ENCODE results near the gene AUNIP.

Gene AUNIP

GRCh38 chr1:25813734-25814471, 45.4 kb downstream of the AUNIP start:
- no peak overlapping the region for H3K27ac Mint-ChIP-seq
- H3K36me3 Mint-ChIP-seq = no peaks in the 10 kb centered on the region
- no peak overlapping the region for H3K4me3 Mint-ChIP-seq
- peaks cover 18% of the 10 kb centered on the region for H3K4me1 Mint-ChIP-seq
- no peaks in the 10 kb centered on the region for H3K27me3 Mint-ChIP-seq
- no peaks in the 10 kb centered on the region for H3K9me3 Mint-ChIP-seq

- H3K9me3 Mint-ChIP-seq = no peaks in the 10 kb centered on the region
- no peaks in the 10 kb centered on the region for H3K36me3 Mint-ChIP-seq
- H3K4me3 Mint-ChIP-seq = no peak overlapping the region
- H3K4me1 Mint-ChIP-seq = peaks cover 11% of the 10 kb centered on the region
- H3K27me3 Mint-ChIP-seq = no peaks in the 10 kb centered on the region
- no peak overlapping the region for H3K27ac Mint-ChIP-seq
Observed at GRCh38 chr1:25813071-25813733, 46.1 kb downstream of the AUNIP start.

DNA sequence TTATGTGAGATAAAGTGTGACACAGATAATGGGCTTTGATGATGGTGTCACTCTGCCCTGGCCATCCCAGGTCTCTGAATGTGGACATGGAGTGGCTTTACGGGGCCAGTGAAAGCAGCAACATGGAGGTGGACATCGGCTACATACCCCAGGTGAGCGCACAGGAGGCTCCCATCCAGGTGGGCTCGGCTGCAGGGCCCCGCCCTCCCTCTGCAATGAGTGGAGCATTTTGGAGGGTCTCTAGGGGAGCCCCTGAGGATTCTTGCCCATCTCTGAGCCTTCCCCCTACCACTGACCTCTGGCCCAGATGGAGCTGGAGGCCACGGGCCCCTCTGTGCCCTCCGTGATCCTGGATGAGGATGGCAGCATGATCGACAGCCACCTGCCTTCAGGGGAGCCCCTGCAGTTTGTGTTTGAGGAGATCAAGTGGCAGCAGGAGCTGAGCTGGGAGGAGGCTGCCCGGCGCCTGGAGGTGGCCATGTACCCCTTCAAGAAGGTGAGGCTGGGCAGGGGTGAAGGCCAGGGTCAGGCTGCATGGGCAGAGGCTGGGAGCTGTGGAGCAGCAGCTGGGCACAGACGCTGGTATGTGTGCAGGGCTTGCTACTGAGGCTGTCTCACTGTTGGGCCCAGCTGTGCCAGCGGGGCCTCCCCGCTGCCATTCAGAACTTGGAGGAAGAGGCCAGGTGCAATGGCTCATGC, 47.7 kb downstream of the AUNIP start:
- no peaks in the 10 kb centered on the region for H3K9me3 Mint-ChIP-seq
- H3K27me3 Mint-ChIP-seq = no peaks in the 10 kb centered on the region
- no peak overlapping the region for H3K27ac Mint-ChIP-seq
- no peaks in the 10 kb centered on the region for H3K36me3 Mint-ChIP-seq
- no peak overlapping the region for H3K4me3 Mint-ChIP-seq
- H3K4me1 Mint-ChIP-seq = no peaks in the 10 kb centered on the region

GRCh38 chr1:25810341-25811299, 48.6 kb downstream of the AUNIP start:
- Mint-ChIP-seq H3K4me3 (no peak overlapping the region), H3K9me3 (no peaks in the 10 kb centered on the region), H3K27me3 (no peaks in the 10 kb centered on the region), H3K4me1 (peaks cover 6% of the 10 kb centered on the region), H3K27ac (peak overlapping the region; percentile 35), H3K36me3 (peaks cover 5% of the 10 kb centered on the region)

GRCh38 chr1:25809929-25810328, 49.3 kb downstream of the AUNIP start:
- H3K4me3 Mint-ChIP-seq = no peak overlapping the region
- H3K36me3 Mint-ChIP-seq = peaks cover 6% of the 10 kb centered on the region
- H3K27ac Mint-ChIP-seq = no peak overlapping the region
- no peaks in the 10 kb centered on the region for H3K9me3 Mint-ChIP-seq
- peaks cover 12% of the 10 kb centered on the region for H3K4me1 Mint-ChIP-seq
- H3K27me3 Mint-ChIP-seq = no peaks in the 10 kb centered on the region

DNA sequence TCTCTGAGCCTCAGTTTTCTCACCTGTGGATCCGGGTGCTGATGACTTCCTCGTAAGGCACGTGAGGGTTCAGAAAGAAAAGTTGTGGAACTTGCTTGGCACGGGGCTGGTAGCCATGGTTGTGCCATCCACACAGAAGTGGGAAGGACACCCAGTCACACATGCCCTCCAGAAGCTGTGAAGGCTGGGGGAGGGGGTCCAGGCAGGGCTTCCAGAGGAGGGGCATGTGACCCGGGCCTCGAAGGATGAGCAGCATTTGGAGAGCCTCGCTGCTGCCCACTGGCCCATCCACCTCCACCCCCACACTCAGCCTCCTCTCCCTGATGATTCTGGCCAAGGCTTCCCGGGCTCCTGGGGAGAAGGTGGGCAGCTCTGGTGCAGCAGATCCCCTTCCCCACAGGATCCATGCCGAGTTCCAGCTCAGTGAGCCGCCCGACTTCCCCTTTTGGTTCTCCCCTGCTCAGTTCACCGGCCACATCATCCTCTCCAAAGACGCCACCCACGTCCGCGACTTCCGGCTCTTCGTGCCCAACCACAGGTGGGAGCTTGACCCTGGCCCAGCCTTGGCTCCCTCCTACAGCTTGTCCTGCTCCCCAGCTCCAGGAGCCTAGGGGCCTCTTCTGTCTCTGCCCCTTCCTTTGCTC, 49.9 kb downstream of the AUNIP start:
- Mint-ChIP-seq H3K4me3 (no peak overlapping the region), H3K4me1 (peaks cover 16% of the 10 kb centered on the region), H3K27me3 (no peaks in the 10 kb centered on the region), H3K27ac (no peak overlapping the region), H3K9me3 (no peaks in the 10 kb centered on the region), H3K36me3 (peaks cover 6% of the 10 kb centered on the region)

DNA sequence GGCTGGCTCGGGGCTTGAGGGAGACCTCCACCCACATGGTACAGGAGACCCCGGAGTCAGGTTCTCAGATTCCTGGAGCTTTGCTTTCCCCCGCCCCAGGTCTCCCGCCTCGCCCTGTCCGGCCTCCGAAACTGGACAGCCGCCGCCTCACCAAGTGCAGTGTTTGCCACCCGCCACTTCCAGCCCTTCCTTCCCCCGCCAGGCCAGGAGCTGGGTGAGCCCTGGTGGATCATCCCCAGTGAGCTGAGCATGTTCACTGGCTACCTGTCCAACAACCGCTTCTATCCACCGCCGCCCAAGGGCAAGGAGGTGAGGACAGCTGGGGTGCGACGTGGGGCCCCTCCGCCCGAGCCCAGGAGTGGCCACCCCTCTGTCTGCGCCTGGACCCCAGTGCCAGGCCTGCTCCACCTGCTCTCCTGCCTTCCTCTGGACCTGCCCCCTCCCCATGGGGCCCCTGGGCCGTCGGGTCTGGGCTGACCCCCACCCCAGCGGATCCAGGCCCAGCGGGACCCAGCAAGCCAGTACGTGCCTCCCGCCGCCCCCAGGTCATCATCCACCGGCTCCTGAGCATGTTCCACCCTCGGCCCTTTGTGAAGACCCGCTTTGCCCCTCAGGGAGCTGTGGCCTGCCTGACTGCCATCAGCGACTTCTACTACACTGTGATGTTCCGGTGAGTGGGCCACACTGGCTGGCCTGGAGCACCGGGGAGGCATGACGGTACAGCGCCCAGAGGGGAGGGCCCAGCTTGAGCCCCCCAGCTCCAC, 50.6 kb downstream of the AUNIP start:
- H3K27ac Mint-ChIP-seq = no peak overlapping the region
- peaks cover 6% of the 10 kb centered on the region for H3K36me3 Mint-ChIP-seq
- H3K4me1 Mint-ChIP-seq = peaks cover 21% of the 10 kb centered on the region
- H3K4me3 Mint-ChIP-seq = no peak overlapping the region
- H3K27me3 Mint-ChIP-seq = no peaks in the 10 kb centered on the region
- no peaks in the 10 kb centered on the region for H3K9me3 Mint-ChIP-seq

DNA sequence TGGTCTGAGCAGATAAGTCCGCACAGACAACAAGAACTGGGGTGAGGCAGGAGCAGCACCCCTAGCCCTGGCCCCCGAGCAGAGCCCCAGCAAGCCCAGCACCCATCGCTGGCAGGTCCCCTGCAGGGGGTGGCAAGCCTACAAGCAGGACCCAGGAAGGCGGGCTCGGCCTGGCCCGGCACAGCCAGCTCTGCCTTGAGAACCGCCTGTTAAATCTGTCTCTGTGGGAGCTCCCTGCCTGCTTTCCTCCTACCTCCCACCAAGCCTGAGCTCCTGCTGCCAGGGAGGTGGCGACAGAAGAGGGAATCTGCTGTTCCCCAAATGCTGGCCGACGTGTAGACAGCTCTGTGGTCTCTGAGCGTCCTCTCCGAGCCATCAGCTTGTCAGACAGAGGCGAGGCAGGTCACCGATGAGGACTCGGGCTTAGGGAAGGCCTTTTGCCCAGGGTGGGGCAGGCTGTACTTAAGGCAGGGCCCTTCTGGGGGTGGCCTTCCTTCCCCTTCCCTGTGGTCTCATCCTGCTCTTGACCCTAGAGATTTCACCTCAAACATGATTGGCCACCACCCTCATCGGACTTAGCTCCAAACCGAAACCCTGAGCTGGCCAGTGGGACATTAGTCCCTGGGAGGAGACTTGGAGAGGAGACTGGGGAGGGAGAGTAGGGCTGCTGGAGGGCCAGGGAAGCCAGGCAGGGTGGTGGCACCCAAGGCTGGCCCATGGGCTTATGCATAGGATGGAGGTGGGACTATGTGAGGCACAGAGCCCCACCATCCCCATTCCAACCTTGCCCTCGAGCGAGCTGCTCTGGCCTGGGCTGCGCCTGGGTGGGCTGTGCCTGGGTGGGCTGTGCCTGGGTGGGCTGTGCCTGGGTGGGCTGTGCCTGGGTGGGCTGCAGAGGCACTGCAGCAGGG, 51.5 kb downstream of the AUNIP start:
- H3K9me3 Mint-ChIP-seq = no peaks in the 10 kb centered on the region
- no peak overlapping the region for H3K27ac Mint-ChIP-seq
- H3K36me3 Mint-ChIP-seq = peaks cover 6% of the 10 kb centered on the region
- no peak overlapping the region for H3K4me3 Mint-ChIP-seq
- H3K27me3 Mint-ChIP-seq = no peaks in the 10 kb centered on the region
- H3K4me1 Mint-ChIP-seq = peaks cover 27% of the 10 kb centered on the region

GRCh38 chr1:25806418-25806817, 52.8 kb downstream of the AUNIP start:
- peaks cover 40% of the 10 kb centered on the region for H3K4me1 Mint-ChIP-seq
- no peaks in the 10 kb centered on the region for H3K9me3 Mint-ChIP-seq
- H3K36me3 Mint-ChIP-seq = peaks cover 6% of the 10 kb centered on the region
- no peaks in the 10 kb centered on the region for H3K27me3 Mint-ChIP-seq
- H3K27ac Mint-ChIP-seq = peak overlapping the region; percentile 41
- H3K4me3 Mint-ChIP-seq = no peak overlapping the region

GRCh38 chr1:25805863-25806225, 53.4 kb downstream of the AUNIP start:
- no peaks in the 10 kb centered on the region for H3K27me3 Mint-ChIP-seq
- no peaks in the 10 kb centered on the region for H3K9me3 Mint-ChIP-seq
- H3K36me3 Mint-ChIP-seq = peaks cover 6% of the 10 kb centered on the region
- no peak overlapping the region for H3K27ac Mint-ChIP-seq
- H3K4me3 Mint-ChIP-seq = no peak overlapping the region
- peaks cover 46% of the 10 kb centered on the region for H3K4me1 Mint-ChIP-seq

GRCh38 chr1:25804964-25805862, 54.0 kb downstream of the AUNIP start:
- H3K27ac Mint-ChIP-seq = no peak overlapping the region
- peaks cover 6% of the 10 kb centered on the region for H3K36me3 Mint-ChIP-seq

GRCh38 chr1:25804244-25804963, 54.9 kb downstream of the AUNIP start:
- H3K4me3 Mint-ChIP-seq = no peak overlapping the region
- H3K36me3 Mint-ChIP-seq = peaks cover 6% of the 10 kb centered on the region
- H3K27me3 Mint-ChIP-seq = no peaks in the 10 kb centered on the region
- H3K4me1 Mint-ChIP-seq = peaks cover 54% of the 10 kb centered on the region
- H3K27ac Mint-ChIP-seq = no peak overlapping the region
- no peaks in the 10 kb centered on the region for H3K9me3 Mint-ChIP-seq

More at GRCh38 chr1:25804964-25805862, 54.0 kb downstream of the AUNIP start:
- Mint-ChIP-seq H3K9me3 (no peaks in the 10 kb centered on the region), H3K4me1 (peaks cover 51% of the 10 kb centered on the region), H3K27me3 (no peaks in the 10 kb centered on the region), H3K4me3 (no peak overlapping the region)

Measured in activated naive CD4-positive, alpha-beta T cell treated with anti-CD3 and anti-CD28 coated beads, Interleukin-2, amount 50 U/mL, for 24 hours (primary cell).